ENCODE results near the gene CHST8. TPM values are rescaled to one million over a fixed set of nuclear protein-coding genes. Genes with fewer than 3 reads are reported as not detected.

CHST8 gene
- total RNA-seq, 2 donors from 2014 or later = 1.6 to 3.8 TPM

GRCh38 chr19:33622505-33622808 is 704 bp downstream of the CHST8 start:
- H3K4me1 ChIP-seq (ENCODE audit: control insufficient read depth, insufficient read depth, low read length) = no peaks in the 10 kb centered on the region
- Mint-ChIP-seq H3K27me3 (ENCODE audit: insufficient read depth) (peaks cover 69% of the 10 kb centered on the region), H3K36me3 (ENCODE audit: low read depth) (no peaks in the 10 kb centered on the region), H3K9me3 (no peaks in the 10 kb centered on the region), H3K4me3 (peak overlapping the region; percentile 61), H3K4me1 (peaks cover 3% of the 10 kb centered on the region), H3K27ac (no peak overlapping the region)
- no peaks in the 10 kb centered on the region for H3K36me3 ChIP-seq (ENCODE audit: control insufficient read depth, insufficient read depth, low read length)
- H3K27ac ChIP-seq (ENCODE audit: low read depth, low read length) = no peak overlapping the region
- no peak overlapping the region for H3K9ac ChIP-seq (ENCODE audit: extremely low read depth, low read length, poor library complexity, severe bottlenecking)
- H3K4me3 ChIP-seq (ENCODE audit: low read length) = peak overlapping the region; percentile 74
- H3K27me3 ChIP-seq (ENCODE audit: control insufficient read depth, insufficient read depth, low read length, poor library complexity, severe bottlenecking) = peaks cover 84% of the 10 kb centered on the region
- TF ChIP-seq CTCF (conservative IDR thresholded peaks at IDR 0.05) = no peak
- peak; percentile 74 for DNase-seq
- H3K9me3 ChIP-seq (ENCODE audit: control insufficient read depth, low read length) = no peaks in the 10 kb centered on the region
- WGBS, 2 experiments (ENCODE audit: insufficient coverage in 1 of 2, insufficient read length in 1 of 2) = 0 to 1% methylated on average over 26 to 35 of the region's 35 CpGs

GRCh38 chr19:33622809-33623511 is 1.2 kb downstream of the CHST8 start:
- no peaks in the 10 kb centered on the region for H3K4me1 ChIP-seq (ENCODE audit: control insufficient read depth, insufficient read depth, low read length)
- H3K4me3 Mint-ChIP-seq = peak overlapping the region; percentile 61
- H3K36me3 Mint-ChIP-seq (ENCODE audit: low read depth) = no peaks in the 10 kb centered on the region
- H3K27me3 ChIP-seq (ENCODE audit: control insufficient read depth, insufficient read depth, low read length, poor library complexity, severe bottlenecking) = peaks cover 79% of the 10 kb centered on the region
- peaks cover 64% of the 10 kb centered on the region for H3K27me3 Mint-ChIP-seq (ENCODE audit: insufficient read depth)
- H3K4me1 Mint-ChIP-seq = peaks cover 3% of the 10 kb centered on the region
- TF ChIP-seq CTCF (conservative IDR thresholded peaks at IDR 0.05) = no peak
- H3K27ac Mint-ChIP-seq = no peak overlapping the region
- no peak overlapping the region for H3K9ac ChIP-seq (ENCODE audit: extremely low read depth, low read length, poor library complexity, severe bottlenecking)
- no peak overlapping the region for H3K27ac ChIP-seq (ENCODE audit: low read depth, low read length)
- H3K9me3 Mint-ChIP-seq = no peaks in the 10 kb centered on the region
- H3K4me3 ChIP-seq (ENCODE audit: low read length) = peak overlapping the region; percentile 74
- H3K9me3 ChIP-seq (ENCODE audit: control insufficient read depth, low read length) = no peaks in the 10 kb centered on the region
- peak; percentile 65 for DNase-seq
- 0 to 2% methylated on average over 4 to 63 of the region's 64 CpGs for WGBS, 2 experiments (ENCODE audit: insufficient coverage in 1 of 2, insufficient read length in 1 of 2)
- no peaks in the 10 kb centered on the region for H3K36me3 ChIP-seq (ENCODE audit: control insufficient read depth, insufficient read depth, low read length)

GRCh38 chr19:33624586-33624985 is 2.8 kb downstream of the CHST8 start:
- no peak overlapping the region for H3K4me3 ChIP-seq (ENCODE audit: low read length)
- Mint-ChIP-seq H3K9me3 (no peaks in the 10 kb centered on the region), H3K27ac (no peak overlapping the region)

More at GRCh38 chr19:33624586-33624985, 2.8 kb downstream of the CHST8 start:
- no peak for DNase-seq
- no peaks in the 10 kb centered on the region for H3K4me1 ChIP-seq (ENCODE audit: control insufficient read depth, insufficient read depth, low read length)
- H3K4me1 Mint-ChIP-seq = peaks cover 3% of the 10 kb centered on the region
- no peaks in the 10 kb centered on the region for H3K9me3 ChIP-seq (ENCODE audit: control insufficient read depth, low read length)
- peaks cover 47% of the 10 kb centered on the region for H3K27me3 Mint-ChIP-seq (ENCODE audit: insufficient read depth)
- no peak for TF ChIP-seq CTCF (conservative IDR thresholded peaks at IDR 0.05)
- no peak overlapping the region for H3K9ac ChIP-seq (ENCODE audit: extremely low read depth, low read length, poor library complexity, severe bottlenecking)
- no peaks in the 10 kb centered on the region for H3K36me3 ChIP-seq (ENCODE audit: control insufficient read depth, insufficient read depth, low read length)
- H3K4me3 Mint-ChIP-seq = no peak overlapping the region
- peaks cover 64% of the 10 kb centered on the region for H3K27me3 ChIP-seq (ENCODE audit: control insufficient read depth, insufficient read depth, low read length, poor library complexity, severe bottlenecking)
- H3K36me3 Mint-ChIP-seq (ENCODE audit: low read depth) = no peaks in the 10 kb centered on the region
- H3K27ac ChIP-seq (ENCODE audit: low read depth, low read length) = no peak overlapping the region
- WGBS, 2 experiments (ENCODE audit: insufficient coverage in 1 of 2, insufficient read length in 1 of 2) = 77 to 89% methylated on average over 3 to 5 of the region's 5 CpGs

Data from endodermal cell (in vitro differentiated cells).